Aorta (tissue), 5 donors: ENCODE results near the gene CDH12. TPM values are rescaled to one million over a fixed set of nuclear protein-coding genes. Genes with fewer than 3 reads are reported as not detected.

Experiments
- ATAC-seq: fragments of 200-7000 bp; cut with Tn5 transposase; one replicate; pipeline ENCODE4 v1.9.1; 2022; ENCODE audit warnings: moderate library complexity; ENCODE audit not compliant: low FRiP score
- DNase-seq, 2 donors: peaks; one replicate each; pipeline ENCODE4 v3.0.0-alpha.2; 2020
- H3K27ac ChIP-seq, 2 donors: one replicate each; pipeline ENCODE4 v1.5.1; 2013; ENCODE audit warnings: low read length in 2 of 2, mild to moderate bottlenecking in 2 of 2, moderate library complexity in 2 of 2, control low read depth in 1 of 2, inconsistent platforms in 1 of 2, low read depth in 1 of 2
- H3K27me3 ChIP-seq, 2 donors: one replicate each; pipeline ENCODE4 v1.6.1; 2013; ENCODE audit warnings: control low read depth in 1 of 2, low read length in 1 of 2, mild to moderate bottlenecking in 1 of 2, moderate library complexity in 1 of 2; ENCODE audit not compliant: insufficient read depth in 2 of 2, control insufficient read depth in 1 of 2
- H3K36me3 ChIP-seq, 2 donors: one replicate each; pipeline ENCODE4 v1.6.1; 2013; ENCODE audit warnings: control low read depth in 1 of 2, low read length in 1 of 2, mild to moderate bottlenecking in 1 of 2; ENCODE audit not compliant: insufficient read depth in 2 of 2, control insufficient read depth in 1 of 2
- H3K4me1 ChIP-seq, 2 donors: one replicate each; pipeline ENCODE4 v1.6.1; 2013; ENCODE audit warnings: low read length in 2 of 2, control low read depth in 1 of 2, mild to moderate bottlenecking in 1 of 2, moderate library complexity in 1 of 2; ENCODE audit not compliant: insufficient read depth in 2 of 2, control insufficient read depth in 1 of 2
- H3K4me3 ChIP-seq, 2 donors: one replicate each; pipeline ENCODE4 v1.5.1; 2013; ENCODE audit warnings: low read length in 2 of 2, control low read depth in 1 of 2, mild to moderate bottlenecking in 1 of 2
- H3K9me3 ChIP-seq: one replicate; pipeline ENCODE4 v1.6.1; 2013; ENCODE audit warnings: mild to moderate bottlenecking, low read length; ENCODE audit not compliant: control insufficient read depth
- WGBS, 2 donors: extraction: QIAGEN DNeasy Blood & Tissue Kit; methylation state at CpG; one replicate each; pipeline ENCODE4 v1.1.7; 2013; 5-methylcytosine and 5-hydroxymethylcytosine counted together
- intact Hi-C, 2 donors: fragments of 100-400 bp; cut with DNase I; formaldehyde crosslinking; loops; one replicate each; pipeline versions ENCODE4 v1.14.2 to v1.15.0; 2022
- polyA plus RNA-seq, 2 donors: library from polyadenylated mRNA; stranded (reverse); fragments of 200-250 nt; gene quantifications; one replicate each; pipeline ENCODE4 v1.2.3, GENCODE V29; 2013
- total RNA-seq, 2 donors: library from RNA; stranded (reverse); fragmentation: NEBNext Ultra II Directional; extraction: Animal tissue kit (Norgen Biotek cat#: 25700); gene quantifications; one replicate each; pipeline ENCODE4 v1.2.1, GENCODE V29; 2021
- donor health status: healthy with polysubstance abuse.
- donor health status: Bipolar disorder and iron deficiency.
- donor health status: DM: no; HTN: no; CAD: no.
- donor health status: DM: no; HTN: no; CAD: no.
- donor health status: DM: yes; HTN: yes; CAD: no.

Gene CDH12
- total and polyA plus RNA-seq, 4 donors, result not detected

GRCh38 chr5:21820527-21820926, 1032.6 kb downstream of the CDH12 start:
- no peaks in the 10 kb centered on the region for H3K4me1 ChIP-seq
- ATAC-seq (no peak), DNase-seq (no peak)
- no peaks in the 10 kb centered on the region for H3K9me3 ChIP-seq
- no peak overlapping the region for H3K4me3 ChIP-seq
- no peak overlapping the region for H3K27ac ChIP-seq
- H3K36me3 ChIP-seq, result no peaks in the 10 kb centered on the region
- intact Hi-C loops, result no loop called here
- no peaks in the 10 kb centered on the region for H3K27me3 ChIP-seq
- 20 to 23% methylated on average over 5 of the region's 5 CpGs for WGBS, 2 donors

GRCh38 chr5:21818370-21818720, 1034.8 kb downstream of the CDH12 start:
- intact Hi-C loops, result no loop called here
- WGBS, 2 donors, result 56 to 78% methylated on average over 1 of the region's 1 CpG

GRCh38 chr5:21817668-21818369, 1035.3 kb downstream of the CDH12 start:
- H3K36me3 ChIP-seq, result no peaks in the 10 kb centered on the region
- intact Hi-C loops, result no loop called here
- DNase-seq, result no peak
- no peaks in the 10 kb centered on the region for H3K27me3 ChIP-seq
- H3K27ac ChIP-seq, result no peak overlapping the region
- H3K9me3 ChIP-seq, result no peaks in the 10 kb centered on the region
- 24 to 25% methylated on average over 5 of the region's 5 CpGs for WGBS, 2 donors
- no peak overlapping the region for H3K4me3 ChIP-seq
- no peak for ATAC-seq
- no peaks in the 10 kb centered on the region for H3K4me1 ChIP-seq

More at GRCh38 chr5:21818370-21818720, 1034.8 kb downstream of the CDH12 start:
- ATAC-seq, result no peak
- Histone ChIP-seq H3K36me3 (no peaks in the 10 kb centered on the region), H3K27me3 (no peaks in the 10 kb centered on the region), H3K4me1 (no peaks in the 10 kb centered on the region), H3K4me3 (no peak overlapping the region), H3K27ac (no peak overlapping the region), H3K9me3 (no peaks in the 10 kb centered on the region)
- no peak for DNase-seq

DNA sequence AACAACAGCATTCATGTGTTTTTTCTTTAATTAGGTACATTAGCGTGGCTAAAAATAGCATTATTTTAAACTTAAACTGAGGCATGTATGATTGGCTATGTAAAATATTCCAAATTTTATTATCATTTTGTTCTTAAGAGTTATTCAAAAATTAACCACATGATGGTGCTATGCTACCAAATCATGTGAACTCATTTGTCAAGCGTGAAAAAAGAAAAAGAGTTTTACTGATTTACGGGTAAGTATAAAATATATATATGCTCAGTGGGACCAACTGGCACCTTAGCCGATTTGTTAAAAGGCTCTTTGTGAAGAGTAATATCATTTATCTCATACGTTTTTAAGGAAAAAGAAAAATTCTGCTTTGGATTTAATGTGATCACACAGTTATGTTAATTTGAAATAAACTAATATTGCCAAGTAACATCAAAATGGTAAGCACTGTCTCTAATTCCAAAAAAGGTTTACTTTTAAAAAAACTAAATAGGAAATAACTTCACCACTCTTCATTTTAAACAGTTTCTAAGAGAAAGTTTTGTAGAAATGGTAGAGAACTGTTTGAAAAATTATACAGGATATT, 1042.3 kb downstream of the CDH12 start:
- Histone ChIP-seq H3K27me3 (no peaks in the 10 kb centered on the region), H3K4me1 (no peaks in the 10 kb centered on the region), H3K27ac (no peak overlapping the region), H3K4me3 (no peak overlapping the region), H3K36me3 (no peaks in the 10 kb centered on the region), H3K9me3 (no peaks in the 10 kb centered on the region)
- ATAC-seq, result no peak
- intact Hi-C loops, result no loop called here
- no peak for DNase-seq
- WGBS, 2 donors, result 4 to 9% methylated on average over 5 of the region's 5 CpGs

DNA sequence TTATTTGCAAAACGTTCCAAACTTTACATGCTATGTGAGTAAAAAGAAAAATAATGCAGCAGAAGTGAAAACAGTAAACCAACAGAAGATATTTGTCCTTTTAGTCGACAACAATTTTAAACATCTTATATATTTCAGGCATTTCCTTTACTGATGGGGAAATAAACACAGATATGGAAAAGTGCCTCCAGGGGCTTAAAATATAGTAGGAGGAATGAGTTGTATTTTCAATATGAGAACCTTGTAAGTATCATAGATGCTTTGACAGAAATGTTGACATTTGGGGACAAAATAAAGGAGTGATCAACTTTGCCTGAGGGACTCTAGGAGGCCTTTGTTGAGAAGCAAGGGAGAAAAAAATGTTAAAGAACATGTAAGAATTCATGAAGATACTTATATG, 1043.5 kb downstream of the CDH12 start:
- intact Hi-C loops, result no loop called here
- H3K27me3 ChIP-seq, result no peaks in the 10 kb centered on the region
- DNase-seq, result no peak

GRCh38 chr5:21807953-21808352, 1045.2 kb downstream of the CDH12 start:
- WGBS, 2 donors, result 47 to 61% methylated on average over 5 of the region's 5 CpGs
- intact Hi-C loops, result no loop called here

More for the DNA sequence above, 1043.5 kb downstream of the CDH12 start:
- Histone ChIP-seq H3K27ac (no peak overlapping the region), H3K4me3 (no peak overlapping the region), H3K4me1 (no peaks in the 10 kb centered on the region), H3K9me3 (no peaks in the 10 kb centered on the region), H3K36me3 (no peaks in the 10 kb centered on the region)
- ATAC-seq, result no peak
- 9 to 12% methylated on average over 2 of the region's 2 CpGs for WGBS, 2 donors

DNA sequence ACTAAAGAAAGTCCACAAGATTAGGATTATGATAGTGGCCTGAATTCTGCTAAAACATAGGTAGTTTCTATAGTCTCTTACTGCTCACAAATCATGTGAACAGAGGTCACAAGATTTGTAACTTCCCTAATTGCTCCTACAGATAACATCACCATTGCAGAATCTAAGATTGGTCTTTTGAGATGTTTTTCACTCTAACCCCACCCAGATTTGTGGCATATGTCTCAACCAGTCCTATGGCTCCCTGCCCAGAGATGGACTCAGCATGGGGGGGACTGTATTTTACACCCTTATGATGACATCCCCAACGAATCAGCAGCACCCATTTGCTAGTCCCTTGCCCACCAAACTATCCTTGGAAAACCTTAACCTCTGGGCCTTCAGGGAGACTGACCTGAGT, 1046.2 kb downstream of the CDH12 start:
- ATAC-seq, result no peak
- intact Hi-C loops, result no loop called here
- Histone ChIP-seq H3K4me3 (no peak overlapping the region), H3K9me3 (no peaks in the 10 kb centered on the region), H3K27ac (no peak overlapping the region), H3K27me3 (no peaks in the 10 kb centered on the region), H3K4me1 (no peaks in the 10 kb centered on the region), H3K36me3 (no peaks in the 10 kb centered on the region)
- no peak for DNase-seq
- 0 to 26% methylated on average over 1 of the region's 1 CpG for whole genome bisulfite sequencing, 2 donors

More at GRCh38 chr5:21807953-21808352, 1045.2 kb downstream of the CDH12 start:
- H3K27ac ChIP-seq, result no peak overlapping the region
- ATAC-seq, result no peak
- no peak overlapping the region for H3K4me3 ChIP-seq
- no peak for DNase-seq
- H3K27me3 ChIP-seq, result no peaks in the 10 kb centered on the region
- no peaks in the 10 kb centered on the region for H3K4me1 ChIP-seq
- no peaks in the 10 kb centered on the region for H3K9me3 ChIP-seq
- no peaks in the 10 kb centered on the region for H3K36me3 ChIP-seq

GRCh38 chr5:21806271-21806670, 1046.9 kb downstream of the CDH12 start:
- no peaks in the 10 kb centered on the region for H3K4me1 ChIP-seq
- 67 to 68% methylated on average over 3 of the region's 3 CpGs for WGBS, 2 donors
- intact Hi-C loops, result no loop called here
- no peaks in the 10 kb centered on the region for H3K9me3 ChIP-seq
- H3K4me3 ChIP-seq, result no peak overlapping the region
- H3K27me3 ChIP-seq, result no peaks in the 10 kb centered on the region
- no peaks in the 10 kb centered on the region for H3K36me3 ChIP-seq
- DNase-seq, result no peak
- H3K27ac ChIP-seq, result no peak overlapping the region
- no peak for ATAC-seq

DNA sequence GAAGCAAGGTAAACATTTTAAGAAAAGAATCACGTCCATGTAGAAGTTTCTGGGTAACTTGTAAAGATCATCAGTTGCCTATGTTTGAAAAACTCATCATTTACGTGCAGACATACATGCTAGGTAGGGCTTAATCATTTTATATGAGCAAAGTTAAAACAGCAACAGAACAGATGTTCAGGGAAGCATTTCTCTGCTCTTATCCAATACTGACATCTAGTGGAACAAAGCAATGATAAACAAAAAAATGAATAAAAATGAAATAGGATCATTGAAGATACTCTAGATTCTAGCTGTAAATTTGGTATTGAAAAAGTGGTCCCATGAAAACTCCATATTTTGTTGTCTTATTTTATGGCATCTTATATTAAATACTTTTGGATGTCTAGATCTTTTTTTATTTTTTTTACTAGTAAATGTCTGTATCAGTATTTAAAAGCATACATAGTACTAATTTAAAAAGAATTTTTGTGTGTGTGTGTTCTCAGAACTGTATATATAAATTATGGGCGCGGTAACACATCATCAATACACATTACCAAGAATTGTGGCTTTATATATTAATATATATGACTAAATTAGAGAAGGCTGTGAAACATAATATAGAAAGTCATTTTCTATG, 1050.2 kb downstream of the CDH12 start:
- no peak for DNase-seq
- no peak for ATAC-seq
- no peaks in the 10 kb centered on the region for H3K27me3 ChIP-seq
- H3K36me3 ChIP-seq, result no peaks in the 10 kb centered on the region
- 21 to 28% methylated on average over 4 of the region's 4 CpGs for WGBS, 2 donors
- H3K27ac ChIP-seq, result no peak overlapping the region
- no peaks in the 10 kb centered on the region for H3K9me3 ChIP-seq
- intact Hi-C loops, result no loop called here
- no peaks in the 10 kb centered on the region for H3K4me1 ChIP-seq
- H3K4me3 ChIP-seq, result no peak overlapping the region
